Fibroblast of villous mesenchyme (primary cell): ENCODE results near the gene CCL4. TPM values are rescaled to one million over a fixed set of nuclear protein-coding genes. Genes with fewer than 3 reads are reported as not detected.
"Not testable (repeated sequence)": the region's sequence is repeated elsewhere in the genome, so short reads cannot be mapped to it uniquely, and the experiment has no call there.

ENCODE experiments used
- DNase-seq: peaks from one replicate; pipeline ENCODE4 v3.0.0-alpha.2; 2010; ENCODE audit warnings: low read depth
- H3K4me3 ChIP-seq: 2 replicates; pipeline ENCODE4 v1.5.1; 2011; ENCODE audit warnings: low read depth, mild to moderate bottlenecking, low read length
- CTCF ChIP-seq: IDR thresholded peaks from 2 replicates; pipeline ENCODE4 v1.5.1; 2012; ENCODE audit warnings: low read depth, mild to moderate bottlenecking, low read length; ENCODE audit not compliant: insufficient read depth
- total RNA-seq: library from RNA; depleted of rRNA; stranded (reverse); fragments of >200 nt; gene quantifications from 2 replicates; pipeline ENCODE4 v1.2.3, GENCODE V29; 2012

Gene CCL4
- total RNA-seq, 1 donor, result not detected

GRCh38 chr17:36089339-36089865 lies 14.2 kb upstream of the CCL4 start:
- H3K4me3 ChIP-seq, result no peak overlapping the region
- no peak for DNase-seq
- TF ChIP-seq CTCF, result no peak

GRCh38 chr17:36089888-36090836 lies 13.5 kb upstream of the CCL4 start, which contains the start of gene CCL3:
CCL3 (minus strand) TSS chr17:36090143; CDS start chr17:36090058, 85 bp downstream.
- H3K4me3 ChIP-seq, result no peak within 1 kb of the TSS
- no peak for DNase-seq
- TF ChIP-seq CTCF, result no peak

GRCh38 chr17:36092230-36092629 lies 11.4 kb upstream of the CCL4 start:
- TF ChIP-seq CTCF, result no peak
- H3K4me3 ChIP-seq, result no peak overlapping the region
- DNase-seq, result no peak

- not testable (repeated sequence) for DNase-seq
These were observed 10.9 kb upstream of the CCL4 start for GRCh38 chr17:36092715-36093114.

GRCh38 chr17:36094232-36094631 lies 9.4 kb upstream of the CCL4 start:
- DNase-seq, result no peak
- no peak overlapping the region for H3K4me3 ChIP-seq
- TF ChIP-seq CTCF, result no peak

More at GRCh38 chr17:36092715-36093114, 10.9 kb upstream of the CCL4 start:
- not testable (repeated sequence) for H3K4me3 ChIP-seq

GRCh38 chr17:36094746-36095145 lies 8.9 kb upstream of the CCL4 start:
- no peak for TF ChIP-seq CTCF
- no peak overlapping the region for H3K4me3 ChIP-seq
- no peak for DNase-seq

- DNase-seq, result no peak
These were observed 7.6 kb upstream of the CCL4 start for GRCh38 chr17:36095992-36096391.

GRCh38 chr17:36099004-36099403 lies 4.6 kb upstream of the CCL4 start:
- not testable (repeated sequence) for H3K4me3 ChIP-seq, DNase-seq

More at GRCh38 chr17:36095992-36096391, 7.6 kb upstream of the CCL4 start:
- no peak for TF ChIP-seq CTCF
- no peak overlapping the region for H3K4me3 ChIP-seq

GRCh38 chr17:36104246-36104645 lies 619 bp downstream of the CCL4 start:
- not testable (repeated sequence) for DNase-seq, H3K4me3 ChIP-seq
